ENCODE results near the gene ETV3. TPM values are rescaled to one million over a fixed set of nuclear protein-coding genes. Genes with fewer than 3 reads are reported as not detected.
"Not testable (repeated sequence)": the region's sequence is repeated elsewhere in the genome, so short reads cannot be mapped to it uniquely, and the experiment has no call there.

ETV3 gene
- total RNA-seq, 1 experiment from 2014 or later, result 21.2 TPM

DNA sequence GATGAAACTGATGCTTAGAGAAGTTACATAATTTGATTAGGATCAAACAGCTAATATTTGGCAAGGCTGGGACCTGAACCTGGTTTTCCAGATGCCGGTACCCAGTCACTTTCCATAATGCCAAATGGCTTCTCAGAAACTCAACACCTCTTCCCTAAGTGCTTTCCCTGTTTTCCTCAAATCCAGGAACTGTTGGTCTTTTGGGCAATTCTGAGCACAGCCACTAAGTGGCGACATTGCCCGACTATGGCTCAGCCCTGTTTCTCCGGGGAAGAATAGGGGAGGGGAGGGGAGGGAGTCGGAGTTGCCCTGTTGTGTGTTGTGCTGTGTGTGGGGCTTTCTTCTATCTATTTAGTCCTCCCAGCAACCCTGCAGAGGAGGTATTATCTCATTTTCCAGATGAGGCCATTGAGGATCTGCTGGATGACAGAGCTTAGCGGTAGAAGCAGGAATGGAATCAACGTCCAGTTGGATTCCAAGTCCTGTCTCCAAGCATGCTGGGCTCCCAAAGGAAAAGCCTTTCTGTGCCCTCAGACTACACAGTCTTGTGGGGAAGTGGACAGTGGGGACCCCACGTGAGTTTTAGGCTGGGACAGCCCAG is 33.8 kb upstream of the ETV3 start:
- POLR2A ChIA-PET, result not testable (repeated sequence)

More for the DNA sequence above, 33.8 kb upstream of the ETV3 start:
- TF ChIP-seq, protein P1, sequence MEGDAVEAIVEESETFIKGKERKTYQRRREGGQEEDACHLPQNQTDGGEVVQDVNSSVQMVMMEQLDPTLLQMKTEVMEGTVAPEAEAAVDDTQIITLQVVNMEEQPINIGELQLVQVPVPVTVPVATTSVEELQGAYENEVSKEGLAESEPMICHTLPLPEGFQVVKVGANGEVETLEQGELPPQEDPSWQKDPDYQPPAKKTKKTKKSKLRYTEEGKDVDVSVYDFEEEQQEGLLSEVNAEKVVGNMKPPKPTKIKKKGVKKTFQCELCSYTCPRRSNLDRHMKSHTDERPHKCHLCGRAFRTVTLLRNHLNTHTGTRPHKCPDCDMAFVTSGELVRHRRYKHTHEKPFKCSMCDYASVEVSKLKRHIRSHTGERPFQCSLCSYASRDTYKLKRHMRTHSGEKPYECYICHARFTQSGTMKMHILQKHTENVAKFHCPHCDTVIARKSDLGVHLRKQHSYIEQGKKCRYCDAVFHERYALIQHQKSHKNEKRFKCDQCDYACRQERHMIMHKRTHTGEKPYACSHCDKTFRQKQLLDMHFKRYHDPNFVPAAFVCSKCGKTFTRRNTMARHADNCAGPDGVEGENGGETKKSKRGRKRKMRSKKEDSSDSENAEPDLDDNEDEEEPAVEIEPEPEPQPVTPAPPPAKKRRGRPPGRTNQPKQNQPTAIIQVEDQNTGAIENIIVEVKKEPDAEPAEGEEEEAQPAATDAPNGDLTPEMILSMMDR (IDR thresholded peaks at IDR 0.05 in 2 of 3, conservative IDR thresholded peaks at IDR 0.05 in 1 of 3; ENCODE audit: borderline replicate concordance in 1 of 3, insufficient read depth in 1 of 3, low read depth in 2 of 3, low read length in 2 of 3), result peak; percentile 23 to 38 (median 36); a peak in 2 of 6 replicates
- peak; percentile 22; the same call in 1 of the 2 replicates for TF ChIP-seq RAD21 (IDR thresholded peaks at IDR 0.05; ENCODE audit: low read depth)
- DNase-seq (ENCODE audit: low read depth, low spot score) (peak; percentile 29), ATAC-seq (peak; percentile 88)
- H3K36me3 ChIP-seq (ENCODE audit: control insufficient read depth in 1 of 2, insufficient read depth in 2 of 2, low read length in 2 of 2); H3K4me2 ChIP-seq (ENCODE audit: low read length); H3K4me1 ChIP-seq (ENCODE audit: control insufficient read depth in 1 of 2, insufficient read depth in 2 of 2, low read length in 2 of 2); H4K20me1 ChIP-seq (ENCODE audit: insufficient read depth); RAD21 ChIA-PET (ENCODE audit: low non-redundant PET in 1 of 2, low total read pairs in 2 of 2, uncharacterized antibody in 2 of 2, unreplicated experiment in 2 of 2); H3K4me3 ChIP-seq (replicated peaks in 1 of 2; ENCODE audit: low read depth in 1 of 2, low read length in 2 of 2); H3K9me2 ChIP-seq (ENCODE audit: insufficient read depth); H3K27ac ChIP-seq (ENCODE audit: low read depth, low read length); H3K9ac ChIP-seq (ENCODE audit: low read length); H3K27me3 ChIP-seq (ENCODE audit: insufficient read depth, low read length); H3K79me2 ChIP-seq (ENCODE audit: insufficient read depth, low read length); BruUV-seq (replicated peaks); H3K9me3 ChIP-seq (ENCODE audit: control insufficient read depth in 1 of 2, insufficient read depth in 1 of 2, low read depth in 1 of 2, low read length in 2 of 2): not testable (repeated sequence)
- intact Hi-C loops (cut with micrococcal nuclease), result loop anchor here (2.0 kb wide), 1 partner anchor 317 kb away; no protein-coding TSS in a partner anchor
- CTCF ChIA-PET, result interaction anchor here (1.6 to 2.2 kb wide), 2 partner anchors 16 to 82 kb away, joined by 4 to 6 read pairs; no protein-coding TSS in a partner anchor
- peak overlapping the region; percentile 73 for H2AFZ ChIP-seq (ENCODE audit: low read depth, low read length, poor library complexity, severe bottlenecking)
